PC-3 (cell line): ENCODE data around the gene BMP5. TPM values are rescaled to one million over a fixed set of nuclear protein-coding genes. Genes with fewer than 3 reads are reported as not detected.

Source experiments
- ATAC-seq: fragments of 200-7000 bp; cut with Tn5 transposase; 2 replicates; pipeline ENCODE4 v1.9.1; 2020; ENCODE audit warnings: mild to moderate bottlenecking, moderate library complexity
- BruUV-seq: library from RNA; stranded (reverse); fragments of 400-500 nt; replicated peaks from 2 replicates; lab custom pipeline; 2021; lab: Mats Ljungman, UMichigan
- CTCF ChIA-PET: fragments of 300-600 bp; sonication (Branson Sonifier 250); formaldehyde crosslinking; loops from one replicate; lab custom pipeline; 2022; ENCODE audit warnings: antibody characterized with exemption; lab: Charles Lee
- POLR2A ChIA-PET: fragments of 300-600 bp; sonication (Branson Sonifier 250); formaldehyde crosslinking; loops from one replicate; lab custom pipeline; 2022; ENCODE audit warnings: antibody characterized with exemption; ENCODE audit not compliant: unreplicated experiment; lab: Charles Lee
- DNase-seq: peaks from one replicate; pipeline ENCODE4 v3.0.0-alpha.2; 2015
- H2AFZ ChIP-seq: fragments of 300-600 bp; sonication (generic); 2 replicates; pipeline ENCODE4 v1.6.0; 2016; ENCODE audit warnings: antibody characterized with exemption, low read length
- H3F3A ChIP-seq: fragments of 300-600 bp; sonication (generic); one replicate; pipeline ENCODE4 v1.6.0; 2017; ENCODE audit warnings: antibody characterized with exemption, low read length, control low read depth, mild to moderate bottlenecking; ENCODE audit not compliant: unreplicated experiment
- H3K27ac ChIP-seq: fragments of 300-600 bp; sonication (generic); 2 replicates; pipeline ENCODE4 v1.5.1; 2016; ENCODE audit warnings: mild to moderate bottlenecking, low read length
- H3K27me3 ChIP-seq: fragments of 300-600 bp; sonication (generic); 2 replicates; pipeline ENCODE4 v1.6.1; 2016; ENCODE audit warnings: low read length, mixed read lengths
- H3K36me3 ChIP-seq: fragments of 300-600 bp; sonication (generic); 2 replicates; pipeline ENCODE4 v1.6.1; 2016; ENCODE audit warnings: low read depth, mixed run types, low read length, mixed read lengths
- H3K4me1 ChIP-seq: fragments of 300-600 bp; sonication (generic); 2 replicates; pipeline ENCODE4 v1.5.1; 2016; ENCODE audit warnings: low read length; ENCODE audit not compliant: insufficient read depth
- H3K4me2 ChIP-seq: fragments of 300-600 bp; sonication (generic); 2 replicates; pipeline ENCODE4 v1.6.0; 2016; ENCODE audit warnings: low read length
- H3K4me3 ChIP-seq: fragments of 300-600 bp; sonication (generic); 2 replicates; pipeline ENCODE4 v1.5.1; 2016; ENCODE audit warnings: mild to moderate bottlenecking, low read length, mixed read lengths
- H3K79me2 ChIP-seq: fragments of 300-600 bp; sonication (generic); 2 replicates; pipeline ENCODE4 v1.6.1; 2017; ENCODE audit warnings: low read length, mixed read lengths
- H3K9ac ChIP-seq: fragments of 300-600 bp; sonication (generic); 2 replicates; pipeline ENCODE4 v1.6.0; 2016; ENCODE audit warnings: mild to moderate bottlenecking, low read length
- H3K9me2 ChIP-seq: fragments of 300-600 bp; sonication (generic); replicated peaks from 2 replicates; pipeline ENCODE4 v1.6.1; 2016; ENCODE audit warnings: mixed run types, low read length, mixed read lengths
- H3K9me3 ChIP-seq: fragments of 300-600 bp; sonication (generic); 2 replicates; pipeline ENCODE4 v1.6.1; 2016; ENCODE audit warnings: low read length, mixed read lengths
- H4K20me1 ChIP-seq: fragments of 300-600 bp; sonication (generic); 2 replicates; pipeline ENCODE4 v1.6.1; 2016; ENCODE audit warnings: low read length, mixed read lengths
- CTCF ChIP-seq: fragments of 300-600 bp; sonication (generic); conservative IDR thresholded peaks from 2 replicates; pipeline ENCODE4 v1.5.1; 2017; ENCODE audit warnings: antibody characterized with exemption, low read depth, mild to moderate bottlenecking, low read length
- EZH2 ChIP-seq: fragments of 300-600 bp; sonication (generic); IDR thresholded peaks from one replicate; pipeline ENCODE4 v1.6.1; 2017; ENCODE audit warnings: antibody characterized with exemption, mild to moderate bottlenecking, low read length; ENCODE audit not compliant: unreplicated experiment
- EZH2phosphoT487 ChIP-seq: fragments of 300-600 bp; sonication (generic); IDR thresholded peaks from 2 replicates; pipeline ENCODE4 v1.6.1; 2018; ENCODE audit warnings: mild to moderate bottlenecking, antibody characterized with exemption, low read length, borderline replicate concordance
- intact Hi-C: fragments of 100-400 bp; cut with micrococcal nuclease; formaldehyde crosslinking; loops from 2 replicates; pipeline ENCODE4 v1.9.0; 2023
- total RNA-seq: library from RNA; depleted of rRNA; stranded (reverse); fragments of >200 nt; gene quantifications from 2 replicates; pipeline ENCODE4 v1.2.3, GENCODE V29; 2014

BMP5 gene
- total RNA-seq, 1 experiment from 2014 or later: not detected

GRCh38 chr6:55774286-55775028 lies 100.9 kb downstream of the BMP5 start:
- TF ChIP-seq CTCF (no peak), EZH2 (no peak), EZH2phosphoT487 (no peak)
- no peak overlapping the region for H3K9ac ChIP-seq
- DNase-seq (no peak), ATAC-seq (no peak)
- no peaks in the 10 kb centered on the region for H3K36me3 ChIP-seq
- H3K9me3 ChIP-seq: no peaks in the 10 kb centered on the region
- no peak overlapping the region for H3K4me3 ChIP-seq
- H3K9me2 ChIP-seq: no peaks in the 10 kb centered on the region
- CTCF ChIA-PET: no interaction called here
- H3F3A ChIP-seq: no peaks in the 10 kb centered on the region
- H3K79me2 ChIP-seq: no peaks in the 10 kb centered on the region
- H4K20me1 ChIP-seq: no peaks in the 10 kb centered on the region
- POLR2A ChIA-PET: no interaction called here
- H3K27me3 ChIP-seq: no peaks in the 10 kb centered on the region
- peaks cover 13% of the 10 kb centered on the region for H3K4me1 ChIP-seq
- intact Hi-C loops: no loop called here
- H3K27ac ChIP-seq: no peak overlapping the region
- no peak overlapping the region for H3K4me2 ChIP-seq
- BruUV-seq: no TSS peak
- no peak overlapping the region for H2AFZ ChIP-seq

- Histone ChIP-seq H3K9ac (no peak overlapping the region), H4K20me1 (no peaks in the 10 kb centered on the region), H3K9me3 (no peaks in the 10 kb centered on the region), H3F3A (no peaks in the 10 kb centered on the region), H3K27me3 (no peaks in the 10 kb centered on the region), H3K36me3 (no peaks in the 10 kb centered on the region), H2AFZ (no peak overlapping the region), H3K4me1 (peaks cover 13% of the 10 kb centered on the region), H3K79me2 (no peaks in the 10 kb centered on the region), H3K4me3 (no peak overlapping the region), H3K9me2 (no peaks in the 10 kb centered on the region), H3K4me2 (no peak overlapping the region), H3K27ac (no peak overlapping the region)
- no peak for TF ChIP-seq EZH2
- no peak for TF ChIP-seq CTCF
- no peak for TF ChIP-seq EZH2phosphoT487
- intact Hi-C loops: no loop called here
- no peak for ATAC-seq
- POLR2A ChIA-PET: no interaction called here
- no peak for DNase-seq
- CTCF ChIA-PET: no interaction called here
- no TSS peak for BruUV-seq
Measured at GRCh38 chr6:55773620-55774216, 101.7 kb downstream of the BMP5 start.

- Histone ChIP-seq H3K9me3 (no peaks in the 10 kb centered on the region), H3K27ac (0 out of 2 replicates have a peak overlapping the region, but pooled peaks have one; percentile 1), H3F3A (no peaks in the 10 kb centered on the region), H3K4me2 (peak overlapping the region; percentile 24; the same call in 1 of the 2 replicates), H3K9me2 (no peaks in the 10 kb centered on the region), H3K4me3 (no peak overlapping the region), H3K27me3 (no peaks in the 10 kb centered on the region), H4K20me1 (no peaks in the 10 kb centered on the region), H3K9ac (no peak overlapping the region), H3K4me1 (peaks cover 13% of the 10 kb centered on the region), H2AFZ (no peak overlapping the region), H3K79me2 (no peaks in the 10 kb centered on the region), H3K36me3 (no peaks in the 10 kb centered on the region)
- DNase-seq (peak; percentile 53), ATAC-seq (peak; percentile 65)
- intact Hi-C loops: no loop called here
- TF ChIP-seq CTCF: no peak
- TF ChIP-seq EZH2: no peak
- no peak for TF ChIP-seq EZH2phosphoT487
- POLR2A ChIA-PET: no interaction called here
- CTCF ChIA-PET: no interaction called here
- no TSS peak for BruUV-seq
Measured at GRCh38 chr6:55772730-55773129, 102.7 kb downstream of the BMP5 start.
